OCI-M2 (cell line): ENCODE results near the gene SEPHS2.
"Not testable (repeated sequence)": the region's sequence is repeated elsewhere in the genome, so short reads cannot be mapped to it uniquely, and the experiment has no call there.

ENCODE experiments used
- DNase-seq: peaks from one replicate; lab custom pipeline; 2025; ENCODE audit not compliant: unreplicated experiment; lab: John Stamatoyannopoulos, UW

The SEPHS2 gene

DNA sequence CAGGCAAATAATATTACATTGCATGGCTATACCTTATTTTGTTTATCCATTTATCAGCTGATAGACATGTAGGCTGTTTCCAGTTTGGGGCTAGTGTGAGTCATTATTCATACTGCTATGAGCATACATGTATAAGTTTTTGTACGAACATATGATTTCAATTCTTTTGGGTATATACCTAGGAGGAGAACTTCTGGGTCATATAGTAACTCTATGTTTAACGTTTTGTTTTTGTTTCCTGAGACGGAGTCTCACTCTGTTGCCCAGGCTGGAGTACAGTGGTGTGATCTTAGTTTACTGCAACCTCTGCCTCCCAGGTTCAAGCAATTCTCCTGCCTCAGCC, 24.5 kb upstream of the SEPHS2 start:
- no peak for DNase-seq

DNA sequence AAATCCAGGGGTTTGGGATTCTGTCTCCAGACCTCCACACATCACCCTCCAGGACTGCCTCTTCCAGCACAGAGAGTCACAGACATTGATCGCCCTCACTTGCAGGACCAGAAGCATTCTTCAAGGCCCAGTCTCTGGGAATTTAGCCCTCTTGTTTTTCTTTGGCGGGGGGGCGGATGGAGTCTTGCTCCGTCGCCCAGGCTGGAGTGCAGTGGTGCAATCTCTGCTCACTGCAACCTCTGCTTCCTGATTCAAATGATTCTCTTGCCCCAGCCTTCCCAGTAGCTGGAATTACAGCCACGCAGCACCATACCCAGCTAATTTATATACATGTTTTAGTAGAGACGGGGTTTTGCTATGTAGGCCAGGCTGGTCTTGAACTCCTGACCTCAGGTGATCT, 18.4 kb upstream of the SEPHS2 start:
- DNase-seq: no peak

GRCh38 chr16:30461426-30461825, 15.8 kb upstream of the SEPHS2 start:
- not testable (repeated sequence) for DNase-seq

DNA sequence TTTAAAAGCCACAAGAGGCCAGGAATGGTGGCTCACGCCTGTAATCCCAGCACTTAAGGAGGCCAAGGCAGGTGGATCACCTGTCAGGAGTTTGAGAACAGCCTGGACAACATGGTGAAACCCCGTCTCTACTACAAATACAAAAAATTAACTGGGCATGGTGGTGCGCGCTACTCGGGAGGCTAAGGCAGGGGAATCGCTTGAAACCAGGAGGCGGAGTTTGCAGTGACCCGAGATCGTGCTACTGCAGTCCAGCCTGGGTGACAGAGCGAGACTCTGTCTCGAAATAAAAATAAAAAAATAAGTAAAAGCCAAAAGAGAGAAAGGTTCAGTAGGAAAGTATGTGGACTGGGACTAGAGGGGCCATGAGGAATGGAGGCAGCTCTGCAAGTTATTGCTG, 13.8 kb upstream of the SEPHS2 start:
- no peak for DNase-seq

DNA sequence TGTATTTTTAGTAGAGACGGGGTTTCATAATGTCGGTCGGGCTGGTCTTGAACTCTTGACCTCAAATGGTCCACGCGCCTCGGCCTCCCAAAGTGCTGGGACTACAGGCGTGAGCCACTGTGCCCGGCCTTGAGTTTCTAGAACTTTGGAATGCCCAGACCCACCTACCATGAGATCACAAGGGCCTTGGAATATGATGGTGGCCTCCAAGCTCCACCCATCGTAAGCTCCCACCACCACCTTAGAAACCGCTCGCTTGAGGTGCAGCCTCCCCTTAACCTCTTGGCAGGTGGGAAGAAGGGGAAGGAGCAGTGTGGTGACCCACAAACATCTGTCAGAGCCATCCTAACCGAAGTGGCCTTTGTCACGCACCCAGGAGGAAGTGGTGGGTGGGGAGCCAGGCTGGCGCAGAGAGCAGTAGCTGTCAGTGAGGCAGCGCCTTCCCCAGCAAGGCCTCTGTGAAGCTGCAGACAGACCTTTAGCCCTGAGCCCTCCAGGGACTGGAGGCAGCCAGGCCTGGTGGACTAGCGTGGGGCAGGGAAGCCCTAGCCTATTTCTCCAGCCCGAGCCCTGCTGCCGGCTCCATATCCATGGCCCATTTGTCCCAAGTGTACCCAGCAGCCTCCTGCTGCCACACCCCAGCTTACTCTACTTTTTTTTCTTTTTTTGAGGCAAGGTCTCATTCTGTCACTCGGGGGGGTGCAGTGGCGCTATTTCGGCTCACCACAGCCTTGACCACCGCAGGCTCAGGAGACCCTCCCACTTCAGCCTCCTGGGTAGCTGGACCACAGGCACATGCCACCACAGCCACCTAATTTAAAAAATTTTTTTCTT, 13.1 kb upstream of the SEPHS2 start:
- no peak for DNase-seq

- DNase-seq: no peak
These were observed 12.3 kb upstream of the SEPHS2 start for GRCh38 chr16:30457743-30458560.

DNA sequence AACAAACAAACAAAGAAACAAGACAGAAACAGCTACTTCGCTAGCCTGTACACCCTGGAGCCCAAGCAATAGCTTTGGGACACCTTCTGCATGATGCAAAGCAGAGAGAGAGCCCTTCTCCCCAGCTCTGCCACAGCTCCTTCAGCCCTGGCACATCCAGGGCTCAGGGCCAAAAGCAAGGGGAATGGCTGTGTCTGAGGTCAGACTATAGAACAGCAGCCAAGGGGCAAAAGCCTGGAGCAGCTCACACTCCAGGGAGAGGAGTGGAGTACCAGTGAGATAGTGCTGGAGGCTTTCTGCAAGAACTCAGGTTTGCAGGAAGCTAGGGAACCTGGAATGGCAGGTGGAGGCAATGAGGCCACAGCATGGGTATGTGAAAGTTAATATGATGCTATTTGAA, 11.6 kb upstream of the SEPHS2 start:
- DNase-seq: no peak

- DNase-seq: no peak
These were observed 10.6 kb upstream of the SEPHS2 start for GRCh38 chr16:30456302-30456701.

DNA sequence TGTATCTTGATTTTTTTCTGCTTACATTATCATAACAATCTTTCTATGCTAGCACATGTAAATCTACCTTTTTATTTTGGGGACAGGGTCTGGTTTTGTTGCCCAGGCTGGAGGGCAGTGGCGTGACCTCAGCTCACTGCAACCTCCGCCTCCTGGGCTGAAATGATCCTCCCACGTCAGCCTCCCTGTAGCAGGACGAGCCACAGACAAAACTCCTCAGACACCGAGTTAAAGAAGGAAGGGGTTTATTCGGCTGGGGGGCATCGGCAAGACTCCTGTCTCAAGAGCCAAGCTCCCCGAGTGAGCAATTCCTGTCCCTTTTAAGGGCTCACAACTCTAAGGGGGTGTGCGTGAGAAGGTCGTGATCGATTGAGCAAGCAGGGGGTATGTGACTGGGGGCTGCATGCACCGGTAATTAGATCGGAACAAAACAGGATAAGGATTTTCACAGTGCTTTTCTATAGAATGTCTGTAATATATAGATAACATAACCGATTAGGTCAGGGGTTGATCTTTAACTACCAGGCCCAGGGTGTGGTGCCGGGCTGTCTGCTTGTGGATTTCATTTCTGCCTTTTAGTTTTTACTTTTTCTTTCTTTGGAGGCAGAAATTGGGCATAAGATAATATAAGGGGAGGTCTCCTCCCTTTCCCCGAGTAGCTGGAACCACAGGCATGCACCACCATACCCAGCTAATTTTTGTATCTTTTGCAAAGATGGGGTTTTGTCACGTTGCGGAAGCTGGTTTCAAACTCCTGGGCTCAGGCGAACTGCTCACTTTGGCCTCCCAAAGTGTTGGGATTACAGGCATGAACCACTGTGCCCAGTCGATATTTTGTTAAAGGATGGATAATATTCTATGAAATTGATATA, 7.3 kb upstream of the SEPHS2 start:
- not testable (repeated sequence) for DNase-seq

DNA sequence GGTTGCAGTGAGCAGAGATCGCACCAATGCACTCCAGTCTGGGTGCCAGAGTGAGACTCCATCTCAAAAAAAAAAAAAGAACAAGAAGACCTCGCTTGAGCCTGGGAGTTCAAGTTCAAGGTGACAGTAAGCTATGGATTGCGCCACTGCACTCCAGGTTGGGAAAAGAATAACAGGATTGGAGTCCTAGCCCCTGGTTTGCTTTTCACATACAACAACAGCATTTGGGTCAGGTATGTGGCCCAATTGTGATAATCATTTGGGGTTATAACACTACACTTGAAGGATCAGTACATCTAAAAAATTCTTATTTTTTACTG, 3.4 kb upstream of the SEPHS2 start:
- no peak for DNase-seq

GRCh38 chr16:30447512-30448226, 2.0 kb upstream of the SEPHS2 start:
- no peak for DNase-seq

DNA sequence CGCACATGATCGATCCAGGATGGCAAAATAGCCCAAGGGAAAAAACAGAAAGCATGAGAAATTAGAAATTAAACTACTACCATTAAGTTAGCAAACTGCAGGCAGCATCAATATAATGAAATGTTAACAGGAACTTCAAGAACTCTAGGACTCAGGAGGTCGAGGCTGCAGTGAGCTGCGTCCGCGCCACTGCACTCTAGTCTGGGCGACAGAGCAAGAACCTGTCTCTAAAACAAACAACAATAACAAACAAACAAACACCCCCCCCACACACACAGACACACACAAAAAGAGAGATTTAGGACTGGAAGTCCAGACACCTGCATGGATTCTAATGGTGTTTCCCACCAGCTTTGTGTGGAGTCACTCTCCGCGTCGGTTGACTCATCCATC, 525 bp upstream of the SEPHS2 start:
- DNase-seq: no peak

DNA sequence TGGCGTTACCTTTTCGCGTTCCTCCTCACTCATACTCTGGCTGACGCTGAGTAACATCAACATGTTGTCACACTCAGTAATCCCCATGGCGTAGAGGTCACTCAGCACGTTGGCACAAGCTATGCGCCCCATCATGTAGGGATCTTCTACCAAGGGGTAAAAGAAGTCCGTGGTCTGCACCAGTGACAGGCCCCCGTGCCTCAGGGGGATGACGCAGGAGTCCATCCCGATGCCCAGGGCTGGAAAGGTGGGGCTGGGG, 596 bp downstream of the SEPHS2 start:
- DNase-seq: no peak

- DNase-seq: no peak
These were observed 1.2 kb downstream of the SEPHS2 start for GRCh38 chr16:30444231-30445148.

- DNase-seq: no peak
These were observed 2.0 kb downstream of the SEPHS2 start for GRCh38 chr16:30443631-30444030.

- DNase-seq: no peak
These were observed 5.8 kb downstream of the SEPHS2 start for GRCh38 chr16:30439720-30440348.

- no peak for DNase-seq
These were observed 6.8 kb downstream of the SEPHS2 start for GRCh38 chr16:30438835-30439234.

DNA sequence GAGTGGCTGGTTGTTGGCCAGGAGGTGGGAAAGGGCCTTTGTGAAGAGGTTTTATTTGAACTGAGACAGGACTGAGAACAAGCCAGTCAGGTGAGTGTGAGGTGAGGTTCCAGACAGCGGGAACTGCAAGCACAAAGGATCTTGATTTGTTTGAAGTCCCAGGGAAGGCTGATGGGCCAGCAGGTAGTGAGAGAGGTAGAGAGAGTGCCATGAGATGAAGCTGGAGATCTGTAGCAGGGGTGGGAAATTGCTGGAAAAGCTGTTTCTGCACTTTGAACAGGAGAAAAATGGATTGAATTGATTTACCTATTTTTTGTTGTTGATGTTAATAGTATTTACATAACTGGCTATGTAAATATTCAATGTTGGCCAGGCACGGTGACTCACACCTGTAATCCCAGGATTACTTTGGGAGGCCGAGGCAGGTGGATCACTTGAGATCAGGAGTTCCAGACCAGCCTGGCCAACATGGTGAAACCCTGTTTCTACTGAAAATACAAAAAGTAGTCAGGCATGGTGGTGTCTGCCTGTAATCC, 8.1 kb downstream of the SEPHS2 start:
- DNase-seq: no peak

DNA sequence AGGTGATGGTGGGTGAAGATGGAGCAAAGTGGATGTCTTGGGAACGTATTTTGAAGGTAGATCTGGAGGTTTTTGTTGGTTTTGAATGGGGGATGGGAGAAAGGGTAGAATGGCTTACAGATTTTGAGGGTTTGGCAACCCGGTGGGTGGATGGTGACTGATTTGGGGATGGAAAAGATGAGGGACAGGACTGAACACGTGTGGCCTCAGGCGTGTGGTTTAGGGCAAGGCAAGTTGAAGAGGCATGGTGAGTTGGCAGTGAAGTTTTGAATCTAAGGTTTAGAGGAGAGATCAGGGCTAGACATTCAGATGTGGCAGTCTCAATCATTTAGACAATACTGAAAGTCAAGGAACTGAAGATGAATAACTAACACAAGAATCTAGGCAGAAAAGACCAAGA, 10.8 kb downstream of the SEPHS2 start:
- DNase-seq: no peak
